NCI-H2196 treated with DMSO at 0.1 percent for 48 hours (cell line): Measurements from ENCODE around the gene PCDHA3.
"Not testable (repeated sequence)": the region's sequence is repeated elsewhere in the genome, so short reads cannot be mapped to it uniquely, and the experiment has no call there.

ENCODE experiments used
- DNase-seq: peaks from one replicate; lab custom pipeline; 2025; ENCODE audit not compliant: unreplicated experiment; lab: John Stamatoyannopoulos, UW

The PCDHA3 gene

GRCh38 chr5:140808889-140809291 is 8.0 kb downstream of the PCDHA3 start:
- no peak for DNase-seq

- no peak for DNase-seq
Observed at GRCh38 chr5:140821375-140822280, 20.8 kb downstream of the PCDHA3 start, which contains the start of gene PCDHA5. Gene PCDHA5 (plus strand): TSS chr5:140821613.

- no peak for DNase-seq
Observed at GRCh38 chr5:140822281-140822629, 21.4 kb downstream of the PCDHA3 start.

GRCh38 chr5:140822969-140823368 is 22.1 kb downstream of the PCDHA3 start:
- not testable (repeated sequence) for DNase-seq

GRCh38 chr5:140823475-140823874 is 22.6 kb downstream of the PCDHA3 start:
- DNase-seq, result no peak

- DNase-seq, result no peak
Observed at GRCh38 chr5:140827704-140828361, 27.0 kb downstream of the PCDHA3 start, which contains the start of gene PCDHA6. Gene PCDHA6 (plus strand): TSS chr5:140827960. CDS start chr5:140828092, 132 bp downstream.

- DNase-seq, result no peak
Observed at GRCh38 chr5:140828362-140828737, 27.5 kb downstream of the PCDHA3 start.

GRCh38 chr5:140829511-140830501 is 28.9 kb downstream of the PCDHA3 start:
- DNase-seq, result not testable (repeated sequence)

- DNase-seq, result no peak
Observed at GRCh38 chr5:140833993-140834392, 33.1 kb downstream of the PCDHA3 start, which contains the start of gene PCDHA7. Gene PCDHA7 (plus strand): TSS chr5:140834269. CDS start chr5:140834384, 115 bp downstream.

- DNase-seq, result not testable (repeated sequence)
Observed at GRCh38 chr5:140834439-140835008, 33.7 kb downstream of the PCDHA3 start.

- no peak for DNase-seq
Observed at GRCh38 chr5:140835622-140836510, 35.0 kb downstream of the PCDHA3 start.

- DNase-seq, result peak; percentile 3
Observed at GRCh38 chr5:140840978-140841962, 40.4 kb downstream of the PCDHA3 start, which contains the start of gene PCDHA8. Gene PCDHA8 (plus strand): TSS chr5:140841187. CDS start chr5:140841322, 135 bp downstream.

- no peak for DNase-seq
Observed at GRCh38 chr5:140842798-140843733, 42.2 kb downstream of the PCDHA3 start.

- not testable (repeated sequence) for DNase-seq
Observed at GRCh38 chr5:140848139-140849102, 47.6 kb downstream of the PCDHA3 start, which contains the start of gene PCDHA9. Gene PCDHA9 (plus strand): TSS chr5:140848382. CDS start chr5:140848496, 114 bp downstream.

GRCh38 chr5:140849831-140850634 is 49.2 kb downstream of the PCDHA3 start:
- DNase-seq, result not testable (repeated sequence)
